MCF 10A (cell line): ENCODE measurements around the gene ATP2A3. TPM values are rescaled to one million over a fixed set of nuclear protein-coding genes. Genes with fewer than 3 reads are reported as not detected.

ENCODE experiments used
- BruUV-seq: library from RNA; stranded (reverse); fragments of 400-500 nt; replicated peaks from 2 replicates; lab custom pipeline; 2021; lab: Mats Ljungman, UMichigan
- CTCF ChIA-PET: fragments of 300-600 bp; sonication (Branson Sonifier 250); formaldehyde crosslinking; extraction: SDS; loops from one replicate; lab custom pipeline; 2021; ENCODE audit warnings: antibody characterized with exemption, inconsistent platforms; lab: Yijun Ruan, JAX
- POLR2A ChIA-PET: fragments of 300-600, 350-650 bp; sonication (Branson Sonifier 250); formaldehyde crosslinking; extraction: SDS; loops from one replicate; lab custom pipeline; 2020; ENCODE audit warnings: antibody characterized with exemption, inconsistent platforms; lab: Yijun Ruan, JAX
- DNase-seq: peaks from one replicate; pipeline ENCODE4 v3.0.0-alpha.2; 2018; ENCODE audit not compliant: unreplicated experiment
- H3K27ac Mint-ChIP-seq: one replicate; pipeline ENCODE4 v1.8.0; 2022; ENCODE audit warnings: mild to moderate bottlenecking, low read depth, mixed read lengths; ENCODE audit not compliant: unreplicated experiment
- H3K27me3 Mint-ChIP-seq: one replicate; pipeline ENCODE4 v1.8.0; 2022; ENCODE audit warnings: mixed read lengths; ENCODE audit not compliant: insufficient read depth, unreplicated experiment
- H3K36me3 Mint-ChIP-seq: one replicate; pipeline ENCODE4 v1.8.0; 2022; ENCODE audit warnings: mild to moderate bottlenecking, moderate library complexity, mixed read lengths; ENCODE audit not compliant: insufficient read depth, unreplicated experiment
- H3K4me1 Mint-ChIP-seq: one replicate; pipeline ENCODE4 v1.8.0; 2022; ENCODE audit warnings: mixed read lengths; ENCODE audit not compliant: insufficient read depth, unreplicated experiment
- H3K4me3 Mint-ChIP-seq: one replicate; pipeline ENCODE4 v1.8.0; 2022; ENCODE audit warnings: mild to moderate bottlenecking, moderate library complexity, mixed read lengths; ENCODE audit not compliant: unreplicated experiment
- H3K9me3 Mint-ChIP-seq: one replicate; pipeline ENCODE4 v1.8.0; 2022; ENCODE audit warnings: mixed read lengths; ENCODE audit not compliant: unreplicated experiment
- CTCF ChIP-seq: fragments of 200-600 bp; IDR thresholded peaks from one replicate; pipeline ENCODE4 v1.8.0; 2022; ENCODE audit warnings: antibody characterized with exemption, mild to moderate bottlenecking; ENCODE audit not compliant: unreplicated experiment
- intact Hi-C: fragments of 100-400 bp; cut with micrococcal nuclease; formaldehyde crosslinking; loops from 2 replicates; pipeline ENCODE4 v1.14.1; 2022
- total RNA-seq: library from RNA; stranded (reverse); gene quantifications from 2 replicates; pipeline ENCODE4 v1.2.3, GENCODE V29; 2022

ATP2A3 gene
- total RNA-seq, 1 experiment from 2014 or later: not detected

GRCh38 chr17:3913531-3914311 lies 50.5 kb downstream of the ATP2A3 start:
- Mint-ChIP-seq H3K4me3 (no peak overlapping the region), H3K9me3 (no peaks in the 10 kb centered on the region), H3K36me3 (no peaks in the 10 kb centered on the region), H3K4me1 (no peaks in the 10 kb centered on the region), H3K27ac (no peak overlapping the region), H3K27me3 (no peaks in the 10 kb centered on the region)
- peak; percentile 88 for TF ChIP-seq CTCF
- intact Hi-C loops: loop anchor here (1.0 to 2.0 kb wide), 2 partner anchors 162 to 499 kb away; no protein-coding TSS in a partner anchor
- POLR2A ChIA-PET: no interaction called here
- DNase-seq: peak; percentile 65
- CTCF ChIA-PET: interaction anchor here (0.5 to 2.8 kb wide), 49 partner anchors 9 to 1414 kb away, joined by 3 to 29 read pairs (median 4); partner anchors contain the start of genes CAMKK1 and NCBP3
- no TSS peak for BruUV-seq

- H3K36me3 Mint-ChIP-seq: no peaks in the 10 kb centered on the region
- ChIA-PET CTCF (interaction anchor here (0.6 to 2.8 kb wide), 15 partner anchors 8 to 179 kb away, joined by 3 to 29 read pairs (median 7); partner anchors contain the start of genes CAMKK1 and NCBP3), POLR2A (no interaction called here)
- H3K4me3 Mint-ChIP-seq: no peak overlapping the region
- no peaks in the 10 kb centered on the region for H3K9me3 Mint-ChIP-seq
- H3K27ac Mint-ChIP-seq: no peak overlapping the region
- no peaks in the 10 kb centered on the region for H3K4me1 Mint-ChIP-seq
- DNase-seq: no peak
- intact Hi-C loops: loop anchor here (2.0 kb wide), 1 partner anchor 500 kb away; no protein-coding TSS in a partner anchor
- TF ChIP-seq CTCF: no peak
- H3K27me3 Mint-ChIP-seq: no peaks in the 10 kb centered on the region
- BruUV-seq: no TSS peak
Observed at GRCh38 chr17:3912827-3913226, 51.4 kb downstream of the ATP2A3 start.

DNA sequence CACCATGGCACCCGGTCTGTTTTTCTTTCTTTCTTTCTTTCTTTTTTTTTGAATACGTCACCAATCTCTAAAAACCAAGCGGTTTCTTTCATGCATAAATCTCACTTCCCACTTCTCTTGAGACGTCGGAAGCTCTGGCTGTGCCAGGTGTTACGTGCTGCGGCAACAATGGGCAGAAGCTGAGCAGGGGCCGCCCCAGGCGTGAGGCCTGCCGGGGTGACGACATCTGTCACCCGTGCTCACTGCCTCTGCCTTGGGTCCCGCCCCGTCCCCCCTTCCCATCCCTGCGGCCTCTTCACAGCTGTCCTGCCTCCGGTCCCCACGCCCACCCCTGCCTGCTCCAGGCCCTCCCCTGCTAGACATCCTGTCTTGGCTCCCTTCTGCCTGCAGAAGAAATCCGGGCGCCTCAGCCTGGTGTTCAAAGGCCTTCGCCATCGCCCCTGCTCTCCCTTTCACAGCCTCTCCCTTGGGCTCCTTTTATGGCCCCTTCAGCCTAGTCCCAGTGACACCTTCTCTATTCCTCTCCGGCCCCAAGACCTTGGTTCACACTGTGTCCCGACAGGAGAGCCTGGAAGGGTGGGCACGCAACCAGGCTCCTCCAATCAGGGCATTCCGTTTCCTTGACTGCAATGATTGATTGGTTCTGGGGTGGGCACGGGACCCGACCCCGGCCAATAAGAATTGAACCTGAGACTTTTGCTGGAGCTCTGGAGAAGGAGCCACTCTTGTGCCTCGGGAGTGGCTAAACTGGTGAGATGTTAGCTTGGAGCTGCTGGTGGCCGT lies 52.8 kb downstream of the ATP2A3 start:
- intact Hi-C loops: loop anchor here (2.0 kb wide), 1 partner anchor 501 kb away; no protein-coding TSS in a partner anchor
- no peaks in the 10 kb centered on the region for H3K9me3 Mint-ChIP-seq
- no TSS peak for BruUV-seq
- POLR2A ChIA-PET: interaction anchor here (0.6 kb wide), 1 partner anchor 36 kb away, joined by 3 read pairs; no protein-coding TSS in a partner anchor
- no peak overlapping the region for H3K4me3 Mint-ChIP-seq
- CTCF ChIA-PET: interaction anchor here (0.6 to 0.9 kb wide), 3 partner anchors 49 to 178 kb away, joined by 3 read pairs; no protein-coding TSS in a partner anchor
- H3K4me1 Mint-ChIP-seq: no peaks in the 10 kb centered on the region
- no peak overlapping the region for H3K27ac Mint-ChIP-seq
- H3K36me3 Mint-ChIP-seq: no peaks in the 10 kb centered on the region
- no peak for TF ChIP-seq CTCF
- no peaks in the 10 kb centered on the region for H3K27me3 Mint-ChIP-seq
- no peak for DNase-seq
